ENCODE results near the gene VIM. TPM values are rescaled to one million over a fixed set of nuclear protein-coding genes. Genes with fewer than 3 reads are reported as not detected.
A peak's percentile ranks its signal among the peaks of the same experiment; 100 is the strongest.

VIM gene
- total RNA-seq = 477 TPM

DNA sequence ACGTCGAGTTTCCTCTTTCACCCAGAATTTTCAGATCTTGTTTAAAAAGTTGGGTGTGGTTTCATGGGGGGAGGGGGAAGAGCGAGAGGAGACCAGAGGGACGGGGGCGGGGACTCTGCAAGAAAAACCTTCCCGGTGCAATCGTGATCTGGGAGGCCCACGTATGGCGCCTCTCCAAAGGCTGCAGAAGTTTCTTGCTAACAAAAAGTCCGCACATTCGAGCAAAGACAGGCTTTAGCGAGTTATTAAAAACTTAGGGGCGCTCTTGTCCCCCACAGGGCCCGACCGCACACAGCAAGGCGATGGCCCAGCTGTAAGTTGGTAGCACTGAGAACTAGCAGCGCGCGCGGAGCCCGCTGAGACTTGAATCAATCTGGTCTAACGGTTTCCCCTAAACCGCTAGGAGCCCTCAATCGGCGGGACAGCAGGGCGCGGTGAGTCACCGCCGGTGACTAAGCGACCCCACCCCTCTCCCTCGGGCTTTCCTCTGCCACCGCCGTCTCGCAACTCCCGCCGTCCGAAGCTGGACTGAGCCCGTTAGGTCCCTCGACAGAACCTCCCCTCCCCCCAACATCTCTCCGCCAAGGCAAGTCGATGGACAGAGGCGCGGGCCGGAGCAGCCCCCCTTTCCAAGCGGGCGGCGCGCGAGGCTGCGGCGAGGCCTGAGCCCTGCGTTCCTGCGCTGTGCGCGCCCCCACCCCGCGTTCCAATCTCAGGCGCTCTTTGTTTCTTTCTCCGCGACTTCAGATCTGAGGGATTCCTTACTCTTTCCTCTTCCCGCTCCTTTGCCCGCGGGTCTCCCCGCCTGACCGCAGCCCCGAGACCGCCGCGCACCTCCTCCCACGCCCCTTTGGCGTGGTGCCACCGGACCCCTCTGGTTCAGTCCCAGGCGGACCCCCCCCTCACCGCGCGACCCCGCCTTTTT lies at the start of gene VIM:
VIM (plus strand) TSS at position 151 of the 925 bp plus-strand sequence. CDS start 1,182 bp downstream, outside the sequence.
- peak; percentile 71 for DNase-seq (ENCODE audit: low spot score)

GRCh38 chr10:17179002-17179401 lies 49.0 kb upstream of the VIM start:
- DNase-seq (ENCODE audit: low spot score) = no peak

DNA sequence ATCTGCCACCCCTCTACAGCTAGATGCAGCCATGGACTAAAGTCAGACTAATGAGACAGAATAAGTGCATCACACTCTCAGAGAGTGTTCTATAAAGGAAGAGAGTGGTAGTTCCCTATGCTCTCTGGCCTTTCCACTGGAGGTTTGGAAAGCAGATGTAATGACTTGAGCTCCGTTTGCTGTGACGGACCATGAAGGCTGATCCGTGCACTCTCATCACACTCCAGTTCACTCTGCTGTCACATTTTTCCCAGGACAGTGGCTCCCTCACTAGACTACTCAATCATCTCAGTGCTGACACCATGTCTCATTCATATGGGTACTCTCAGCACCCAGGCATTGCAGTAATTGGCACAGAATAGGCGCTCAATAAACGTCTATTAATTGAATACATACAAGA lies 46.9 kb upstream of the VIM start:
- no peak for DNase-seq (ENCODE audit: low spot score)

DNA sequence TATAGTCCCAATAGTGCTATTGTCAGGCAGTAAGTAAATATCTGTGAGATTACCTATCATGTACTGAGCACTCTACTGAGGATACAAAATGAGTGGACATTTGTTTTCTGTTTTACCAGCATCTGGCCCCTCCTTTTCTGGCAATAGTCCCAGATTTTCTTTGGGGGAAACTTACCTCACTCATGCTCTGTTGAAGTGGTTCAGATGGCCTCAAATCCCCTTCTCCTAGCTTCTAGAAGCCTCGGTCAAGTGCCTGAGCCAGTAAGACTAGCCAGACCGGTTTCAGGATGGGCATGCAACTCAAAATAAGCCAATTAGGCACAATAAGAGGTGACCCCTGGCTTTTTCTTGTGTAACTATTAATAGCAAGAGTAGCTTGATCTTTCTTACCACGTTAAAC lies 46.3 kb upstream of the VIM start:
- DNase-seq (ENCODE audit: low spot score) = peak; percentile 25

- DNase-seq (ENCODE audit: low spot score) = no peak
Measured at GRCh38 chr10:17183110-17183509, 44.9 kb upstream of the VIM start.

DNA sequence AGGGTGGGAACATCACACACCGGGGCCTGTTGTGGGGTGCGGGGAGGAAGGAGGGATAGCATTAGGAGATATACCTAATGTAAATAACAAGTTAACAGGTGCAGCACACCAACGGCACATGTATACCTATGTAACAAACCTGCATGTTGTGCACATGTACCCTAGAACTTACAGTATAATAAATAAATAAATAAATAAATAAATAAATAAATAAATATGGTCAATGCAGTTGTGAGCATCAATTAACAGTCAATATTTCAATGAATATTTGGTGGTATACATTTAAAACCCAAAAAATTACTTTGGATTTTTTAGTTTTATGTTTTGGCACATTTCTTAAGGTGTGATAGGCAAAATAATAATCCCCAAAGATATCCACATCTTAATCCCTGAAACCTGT lies 42.2 kb upstream of the VIM start:
- DNase-seq (ENCODE audit: low spot score) = no peak

GRCh38 chr10:17188644-17189172 lies 39.3 kb upstream of the VIM start:
- no peak for DNase-seq (ENCODE audit: low spot score)

DNA sequence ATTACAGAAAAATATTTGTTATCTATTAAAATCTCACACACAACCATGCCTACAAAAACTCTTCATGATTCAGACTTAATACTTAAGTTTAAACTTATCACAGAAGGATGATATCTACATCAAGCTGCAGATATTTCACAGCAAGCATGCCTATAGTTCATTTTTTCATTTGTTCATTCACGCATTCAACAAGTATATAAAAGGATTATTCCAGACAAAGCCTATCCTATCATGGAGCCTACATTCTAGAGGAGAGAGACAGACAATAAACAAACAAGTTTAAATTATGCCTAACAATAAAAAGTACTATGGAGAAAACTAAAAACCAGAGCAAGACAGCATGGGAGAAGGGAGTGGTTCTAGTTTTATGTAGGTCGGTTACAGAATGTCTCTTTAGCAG lies 37.4 kb upstream of the VIM start:
- DNase-seq (ENCODE audit: low spot score) = no peak

GRCh38 chr10:17195083-17195482 lies 33.0 kb upstream of the VIM start:
- DNase-seq (ENCODE audit: low spot score) = no peak

DNA sequence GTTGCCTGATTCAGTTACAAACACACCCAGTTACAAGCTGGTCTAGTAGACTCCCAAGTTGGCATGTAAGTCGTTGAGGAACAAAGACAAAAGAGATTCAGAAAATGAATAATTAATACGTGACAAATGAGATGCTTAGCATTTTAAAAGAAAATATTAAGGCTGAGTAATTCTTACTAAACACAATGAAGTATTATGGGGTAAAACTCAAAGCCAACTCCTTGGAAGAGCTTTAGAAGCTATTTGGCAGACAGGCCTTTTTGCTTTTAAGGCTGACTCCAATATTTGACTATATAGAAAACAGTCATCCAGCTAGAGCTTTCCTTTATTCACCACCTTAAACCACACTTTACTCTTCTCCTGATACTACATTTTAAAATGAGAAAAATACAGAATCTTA lies 32.0 kb upstream of the VIM start:
- DNase-seq (ENCODE audit: low spot score) = no peak

GRCh38 chr10:17196573-17196972 lies 31.5 kb upstream of the VIM start:
- no peak for DNase-seq (ENCODE audit: low spot score)

DNA sequence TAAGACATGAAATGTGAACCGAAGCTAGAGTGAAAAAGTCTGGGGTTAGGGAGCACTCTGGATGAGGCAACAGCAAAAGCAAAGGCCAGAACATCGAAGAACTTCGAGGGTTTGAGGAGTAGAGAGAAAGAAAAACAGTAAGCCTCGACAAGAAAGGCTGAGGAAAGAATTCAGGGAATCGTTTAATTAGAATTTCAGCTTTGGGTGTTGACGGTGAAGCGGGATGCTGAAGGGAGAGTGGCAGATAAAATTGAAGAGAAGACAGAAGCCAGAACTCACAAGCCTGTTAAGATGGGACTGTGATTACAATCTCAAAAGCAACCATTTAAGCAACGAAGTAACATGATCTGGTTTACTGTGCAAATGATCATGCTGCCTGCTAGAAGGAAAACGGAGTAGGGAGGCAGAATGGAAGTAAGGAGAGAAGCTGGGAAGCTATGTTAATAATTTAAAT lies 28.7 kb upstream of the VIM start:
- no peak for DNase-seq (ENCODE audit: low spot score)

DNA sequence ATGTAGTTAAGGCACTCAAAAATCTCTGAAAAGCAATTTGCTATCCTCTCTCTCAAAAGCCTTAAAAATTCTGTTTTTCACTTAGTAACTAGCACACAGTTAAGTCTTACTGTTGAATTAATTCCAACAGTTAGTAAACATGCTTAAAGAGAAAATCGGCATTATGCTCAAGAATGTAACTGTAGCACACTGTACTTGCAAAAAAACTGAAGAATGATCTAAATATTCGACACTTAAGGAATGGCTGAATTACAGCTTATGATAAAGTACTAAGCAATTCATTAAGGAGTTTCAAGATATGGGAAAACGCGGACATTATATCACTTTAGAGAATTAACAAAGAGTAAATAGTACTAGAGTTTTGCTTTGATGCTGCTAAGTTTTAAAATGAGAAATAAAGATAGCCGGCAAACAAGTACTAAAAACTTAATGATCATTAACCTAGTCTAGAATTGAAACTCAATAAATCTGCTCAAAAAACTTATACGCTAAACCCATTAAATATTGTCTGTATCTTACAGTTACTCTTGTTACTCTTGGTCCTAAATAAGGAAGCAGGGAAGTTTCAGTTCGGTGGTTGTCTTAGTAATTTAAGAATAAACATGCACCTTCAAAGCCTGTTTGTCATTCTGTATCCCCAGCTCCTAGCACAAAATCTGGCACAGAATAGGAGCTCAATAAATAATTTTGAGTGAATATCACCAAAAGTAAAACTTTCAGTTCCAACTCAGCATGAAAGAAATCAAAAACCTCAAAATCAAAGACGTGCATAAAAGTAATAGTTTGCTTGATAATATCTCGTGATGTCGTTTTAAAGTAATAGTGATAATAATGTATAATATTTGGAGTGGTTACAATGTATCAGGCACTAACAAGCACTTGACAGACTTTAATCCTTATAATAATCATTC lies 27.8 kb upstream of the VIM start:
- no peak for DNase-seq (ENCODE audit: low spot score)

DNA sequence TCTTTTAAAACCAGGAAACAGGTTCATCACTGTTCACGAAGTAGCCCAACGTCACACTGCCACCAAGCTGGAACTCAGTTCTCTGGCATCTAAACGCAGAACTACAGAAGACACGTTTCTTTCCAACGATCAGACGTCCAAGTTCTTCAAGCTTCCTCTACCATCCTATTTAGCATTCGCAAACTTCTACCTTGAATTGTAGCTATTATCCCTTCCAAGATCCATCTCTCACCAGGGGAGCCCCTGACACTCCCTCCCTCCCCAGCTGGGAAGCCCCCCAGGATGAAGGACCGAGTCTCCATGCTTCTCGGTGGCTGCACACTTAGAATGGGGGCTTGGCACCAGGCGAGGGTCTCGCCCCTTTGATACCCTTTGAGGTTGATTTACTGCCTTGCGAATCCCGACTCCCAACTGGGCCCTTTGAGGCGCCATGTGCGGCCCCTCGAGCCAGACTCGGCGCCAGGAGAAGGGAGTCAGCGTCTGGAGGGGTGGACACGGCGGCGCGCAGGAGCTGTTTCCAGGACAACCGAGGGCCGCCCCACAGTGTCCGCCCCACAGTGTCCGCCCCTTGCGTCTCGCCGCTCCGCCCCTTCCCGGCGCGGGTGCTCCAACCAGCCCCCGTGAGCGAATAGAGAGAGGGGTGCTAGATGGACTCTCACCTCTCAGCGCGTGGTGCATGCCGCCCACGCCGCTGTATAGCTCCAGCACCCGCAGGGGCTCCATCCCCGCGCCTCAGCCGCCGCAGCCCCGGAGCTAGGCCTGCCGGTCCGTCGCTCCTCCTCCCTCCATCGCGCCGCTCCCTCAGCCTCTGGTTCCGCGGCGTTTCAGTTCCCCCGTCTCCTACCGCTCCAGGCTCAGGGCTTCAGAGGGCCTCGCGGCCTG lies 26.9 kb upstream of the VIM start, which contains the start of gene TRDMT1:
TRDMT1 (minus strand) TSS at position 761 of the 882 bp plus-strand sequence; CDS start at position 723, 38 bp downstream.
- DNase-seq (ENCODE audit: low spot score) = peak; percentile 79

DNA sequence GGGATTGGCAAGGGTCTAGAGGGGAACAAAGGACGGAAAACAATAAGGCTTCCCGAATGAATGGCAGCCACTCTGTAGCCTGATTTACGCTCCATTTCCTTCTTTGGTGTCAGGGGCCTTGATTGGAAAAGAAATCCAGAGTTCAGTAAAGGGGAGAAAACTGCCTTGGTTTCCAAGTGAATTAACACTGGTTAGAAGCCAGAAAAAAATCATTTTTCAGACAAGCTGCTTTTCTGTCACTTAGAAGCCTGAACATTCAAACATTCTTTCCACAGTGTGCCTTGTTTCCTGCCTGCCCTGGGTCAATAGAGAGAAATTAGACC lies 26.3 kb upstream of the VIM start:
- DNase-seq (ENCODE audit: low spot score) = no peak

- no peak for DNase-seq (ENCODE audit: low spot score)
Measured at GRCh38 chr10:17202506-17202905, 25.5 kb upstream of the VIM start.

GRCh38 chr10:17202999-17203398 lies 25.0 kb upstream of the VIM start:
- no peak for DNase-seq (ENCODE audit: low spot score)

- DNase-seq (ENCODE audit: low spot score) = no peak
Measured at GRCh38 chr10:17203416-17203815, 24.6 kb upstream of the VIM start.

DNA sequence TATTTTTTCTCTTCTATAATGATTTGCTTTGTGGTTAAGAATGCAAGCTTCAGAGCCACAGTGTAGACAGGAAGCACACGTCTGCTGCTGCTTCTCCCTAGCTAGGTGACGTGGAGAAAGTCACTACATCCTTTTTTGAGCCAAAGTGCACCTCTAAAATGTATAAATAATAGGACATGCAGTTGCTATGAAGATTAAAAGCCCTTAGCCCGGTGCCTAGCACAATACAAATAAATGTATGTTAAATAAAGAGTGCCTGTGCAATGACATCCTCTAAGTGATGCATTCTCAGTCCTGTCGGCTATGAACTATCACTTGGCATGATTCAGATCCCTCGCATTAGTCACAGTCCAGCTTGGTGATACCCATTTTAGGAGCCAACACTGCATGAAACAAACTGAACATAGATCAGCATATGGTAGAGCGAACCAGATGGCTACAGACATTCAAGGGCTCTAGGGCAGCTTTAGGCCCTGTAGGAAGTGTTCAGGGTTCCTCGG lies 21.8 kb upstream of the VIM start:
- DNase-seq (ENCODE audit: low spot score) = no peak

DNA sequence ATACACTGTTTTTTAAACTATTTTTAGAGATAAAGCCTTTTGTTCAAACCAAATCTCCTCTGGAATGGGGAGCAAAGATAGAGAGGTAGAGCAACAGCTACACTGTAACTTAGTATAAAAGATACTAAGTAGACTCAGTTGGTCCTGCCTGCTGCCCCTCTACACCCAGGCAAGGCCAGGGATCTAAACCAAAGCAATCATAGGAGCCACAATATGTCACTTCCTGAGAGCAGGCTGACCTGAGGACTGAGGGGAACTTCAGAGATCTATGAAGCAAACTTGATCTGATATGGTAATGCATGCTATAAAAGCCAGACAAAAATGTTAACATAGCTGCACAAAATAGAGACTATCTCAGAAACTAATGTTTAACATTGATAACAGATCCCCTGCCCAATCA lies 19.6 kb upstream of the VIM start:
- no peak for DNase-seq (ENCODE audit: low spot score)

DNA sequence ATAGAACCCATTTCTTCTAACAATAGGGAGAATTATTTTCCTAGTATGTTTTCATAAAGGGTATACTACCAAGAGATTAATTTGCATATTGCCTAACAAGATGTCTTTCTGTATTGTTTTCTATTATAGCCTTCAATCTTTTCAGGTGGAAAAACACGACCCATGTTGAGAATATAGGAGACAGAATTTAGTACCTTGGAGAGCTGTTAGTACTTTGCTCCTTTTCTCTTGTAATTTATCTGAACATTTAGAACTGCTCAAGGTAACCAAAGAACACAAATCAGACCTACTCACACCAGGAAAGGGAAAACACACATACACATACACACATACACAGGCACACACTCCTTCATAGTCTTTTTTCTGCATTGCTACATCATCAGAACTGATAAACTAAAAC lies 18.7 kb upstream of the VIM start:
- DNase-seq (ENCODE audit: low spot score) = no peak

Data from mucosa of gallbladder (tissue), 1 donor.